SHP77 (cell line): Measurements from ENCODE around the gene KPNA6.

Source experiments
- DNase-seq, 2 experiments: peaks; one replicate each; lab custom pipeline; 2025; lab: John Stamatoyannopoulos, UW

KPNA6 gene

DNA sequence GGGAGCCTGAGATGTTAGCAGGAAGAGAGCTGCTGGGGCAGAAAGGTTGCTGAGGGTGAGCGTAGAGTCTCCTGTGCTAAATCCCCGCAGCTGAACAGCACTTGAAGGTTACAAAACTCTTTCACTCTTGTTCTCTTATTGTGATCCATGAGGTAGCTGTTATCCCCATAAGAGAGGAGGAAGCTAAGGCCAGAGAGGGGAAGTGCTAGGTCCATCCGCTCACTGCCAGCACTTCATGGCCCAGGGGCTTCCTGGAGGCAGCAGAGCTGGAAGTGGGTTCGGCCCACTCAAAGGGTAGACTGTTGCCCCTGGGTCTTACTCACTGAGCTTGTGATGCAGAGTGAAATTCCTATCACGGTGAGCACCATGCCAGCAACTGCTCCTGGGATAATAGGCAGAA is 108.7 kb downstream of the KPNA6 start:
- no peak for DNase-seq

DNA sequence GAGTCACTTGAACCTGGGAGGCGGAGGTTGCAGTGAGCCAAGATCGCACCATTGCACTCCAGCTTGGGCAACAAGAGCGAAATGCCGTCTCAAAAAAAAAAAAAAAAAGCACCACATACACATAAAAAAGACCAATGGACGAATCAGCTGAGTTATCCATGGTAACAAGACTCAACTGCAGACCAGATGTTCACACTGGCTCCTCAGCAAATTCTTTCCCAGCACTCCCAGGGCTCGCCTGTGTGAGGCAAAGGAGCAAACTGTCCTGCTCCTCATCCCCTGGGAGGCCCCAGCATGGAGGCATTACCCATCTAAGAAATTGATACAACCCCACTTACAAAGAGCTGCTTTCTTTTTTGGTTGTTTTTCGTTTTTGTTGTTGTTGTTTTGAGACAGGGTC is 111.2 kb downstream of the KPNA6 start:
- no peak for DNase-seq

GRCh38 chr1:32220746-32221580 is 113.1 kb downstream of the KPNA6 start:
- DNase-seq = no peak

GRCh38 chr1:32221581-32221979 is 113.7 kb downstream of the KPNA6 start:
- DNase-seq = no peak

GRCh38 chr1:32221980-32222755 is 114.3 kb downstream of the KPNA6 start, which contains the start of the genes EIF3I and TMEM234:
Gene EIF3I, plus strand, starts transcription at chr1:32222407. Its CDS starts 35 bp downstream, at chr1:32222442.
Gene TMEM234, minus strand, starts transcription at chr1:32222353. Its CDS starts 31 bp downstream, at chr1:32222322.
- peak; percentile 95 to 96 for DNase-seq

DNA sequence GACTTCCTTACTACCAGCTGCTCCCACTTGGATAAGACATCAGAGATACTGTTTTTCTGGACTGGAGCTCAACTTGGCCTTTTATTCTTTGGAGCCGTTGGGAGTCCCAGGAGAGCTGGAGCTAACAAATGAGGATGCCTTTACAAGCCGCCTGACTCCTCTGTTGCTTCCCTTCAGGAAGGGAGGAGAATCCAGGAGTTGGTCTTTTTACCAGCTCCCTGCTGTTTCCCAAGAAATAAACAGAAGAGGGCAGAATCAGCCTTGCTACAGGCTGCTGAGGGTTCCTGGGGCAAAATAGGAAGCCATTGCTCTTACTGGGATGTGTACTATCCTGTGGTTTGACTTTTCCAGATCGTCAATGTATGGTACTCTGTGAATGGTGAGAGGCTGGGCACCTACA is 115.8 kb downstream of the KPNA6 start:
- no peak for DNase-seq

GRCh38 chr1:32224285-32224684 is 116.4 kb downstream of the KPNA6 start:
- no peak for DNase-seq
